Measurements from ENCODE around the gene PEX5L. TPM values are rescaled to one million over a fixed set of nuclear protein-coding genes. Genes with fewer than 3 reads are reported as not detected.

The PEX5L gene
- total RNA-seq, 4 donors from 2014 or later = 7.9 TPM; not detected in 3

DNA sequence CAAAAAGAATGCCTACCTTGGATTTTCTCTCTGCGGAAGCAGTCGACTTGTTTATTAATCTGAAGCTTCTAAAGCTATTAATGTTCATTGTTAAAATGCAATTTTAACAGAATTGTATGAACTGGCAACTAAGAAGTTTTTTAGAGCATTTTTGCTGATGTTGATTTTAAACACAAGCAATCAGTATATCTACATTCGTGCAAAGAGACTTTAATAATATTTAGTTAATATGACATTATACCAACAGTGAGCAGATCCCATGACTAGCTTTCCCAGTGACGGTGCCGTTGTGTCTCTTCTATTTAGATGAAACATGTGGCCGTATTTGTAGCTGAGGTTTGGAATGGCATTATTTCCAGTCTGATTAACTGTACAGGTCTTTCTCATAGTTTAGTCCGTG is 88.0 kb downstream of the PEX5L start:
- TF ChIP-seq EP300 (IDR thresholded peaks at IDR 0.05) (no peak), POLR2AphosphoS5 (IDR thresholded peaks at IDR 0.05) (no peak), POLR2A (IDR thresholded peaks at IDR 0.05) (no peak)
- TF ChIP-seq, protein P1, sequence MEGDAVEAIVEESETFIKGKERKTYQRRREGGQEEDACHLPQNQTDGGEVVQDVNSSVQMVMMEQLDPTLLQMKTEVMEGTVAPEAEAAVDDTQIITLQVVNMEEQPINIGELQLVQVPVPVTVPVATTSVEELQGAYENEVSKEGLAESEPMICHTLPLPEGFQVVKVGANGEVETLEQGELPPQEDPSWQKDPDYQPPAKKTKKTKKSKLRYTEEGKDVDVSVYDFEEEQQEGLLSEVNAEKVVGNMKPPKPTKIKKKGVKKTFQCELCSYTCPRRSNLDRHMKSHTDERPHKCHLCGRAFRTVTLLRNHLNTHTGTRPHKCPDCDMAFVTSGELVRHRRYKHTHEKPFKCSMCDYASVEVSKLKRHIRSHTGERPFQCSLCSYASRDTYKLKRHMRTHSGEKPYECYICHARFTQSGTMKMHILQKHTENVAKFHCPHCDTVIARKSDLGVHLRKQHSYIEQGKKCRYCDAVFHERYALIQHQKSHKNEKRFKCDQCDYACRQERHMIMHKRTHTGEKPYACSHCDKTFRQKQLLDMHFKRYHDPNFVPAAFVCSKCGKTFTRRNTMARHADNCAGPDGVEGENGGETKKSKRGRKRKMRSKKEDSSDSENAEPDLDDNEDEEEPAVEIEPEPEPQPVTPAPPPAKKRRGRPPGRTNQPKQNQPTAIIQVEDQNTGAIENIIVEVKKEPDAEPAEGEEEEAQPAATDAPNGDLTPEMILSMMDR (IDR thresholded peaks at IDR 0.05) = no peak
- no peak for ATAC-seq
- 24 to 33% methylated on average over 7 of the region's 7 CpGs for WGBS, 2 donors (ENCODE audit: low coverage in 1 of 2)
- Histone ChIP-seq H3K27ac (no peak overlapping the region), H3K4me1 (no peaks in the 10 kb centered on the region), H3K9me3 (no peaks in the 10 kb centered on the region), H3K36me3 (no peaks in the 10 kb centered on the region), H3K27me3 (peaks cover 9% of the 10 kb centered on the region), H3K4me3 (no peak overlapping the region)

DNA sequence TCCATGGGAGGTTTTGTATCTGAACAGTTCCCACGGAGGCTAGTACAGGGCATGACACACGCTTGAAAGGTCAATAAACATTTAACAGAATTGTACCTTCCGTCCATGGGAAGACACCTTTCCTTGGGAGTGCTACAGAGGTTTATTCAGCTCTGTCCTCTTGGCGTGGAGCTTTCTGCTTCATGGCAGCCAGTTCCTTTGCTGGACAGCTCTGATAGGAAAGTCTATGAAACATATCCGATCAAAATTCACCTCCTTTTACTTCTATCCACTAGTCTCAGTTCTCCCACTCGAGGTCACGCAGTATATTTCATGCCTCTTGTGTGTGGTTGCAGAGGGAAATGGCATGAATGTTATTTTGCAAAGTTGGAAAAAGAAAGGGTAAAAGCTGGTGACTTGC is 91.2 kb downstream of the PEX5L start:
- peaks cover 0 to 7% (median 0%) of the 10 kb centered on the region in 3 donors for H3K4me1 ChIP-seq
- no peak for ATAC-seq
- H3K9me3 ChIP-seq = no peaks in the 10 kb centered on the region
- H3K4me3 ChIP-seq = no peak overlapping the region
- 62 to 76% methylated on average over 5 to 6 of the region's 7 CpGs for WGBS, 2 donors (ENCODE audit: low coverage in 1 of 2)
- TF ChIP-seq, protein P1 (IDR thresholded peaks at IDR 0.05) = no peak
- TF ChIP-seq POLR2AphosphoS5 (IDR thresholded peaks at IDR 0.05) = no peak
- no peaks in the 10 kb centered on the region for H3K36me3 ChIP-seq
- no peak overlapping the region for H3K27ac ChIP-seq
- H3K27me3 ChIP-seq = peaks cover 10% of the 10 kb centered on the region

DNA sequence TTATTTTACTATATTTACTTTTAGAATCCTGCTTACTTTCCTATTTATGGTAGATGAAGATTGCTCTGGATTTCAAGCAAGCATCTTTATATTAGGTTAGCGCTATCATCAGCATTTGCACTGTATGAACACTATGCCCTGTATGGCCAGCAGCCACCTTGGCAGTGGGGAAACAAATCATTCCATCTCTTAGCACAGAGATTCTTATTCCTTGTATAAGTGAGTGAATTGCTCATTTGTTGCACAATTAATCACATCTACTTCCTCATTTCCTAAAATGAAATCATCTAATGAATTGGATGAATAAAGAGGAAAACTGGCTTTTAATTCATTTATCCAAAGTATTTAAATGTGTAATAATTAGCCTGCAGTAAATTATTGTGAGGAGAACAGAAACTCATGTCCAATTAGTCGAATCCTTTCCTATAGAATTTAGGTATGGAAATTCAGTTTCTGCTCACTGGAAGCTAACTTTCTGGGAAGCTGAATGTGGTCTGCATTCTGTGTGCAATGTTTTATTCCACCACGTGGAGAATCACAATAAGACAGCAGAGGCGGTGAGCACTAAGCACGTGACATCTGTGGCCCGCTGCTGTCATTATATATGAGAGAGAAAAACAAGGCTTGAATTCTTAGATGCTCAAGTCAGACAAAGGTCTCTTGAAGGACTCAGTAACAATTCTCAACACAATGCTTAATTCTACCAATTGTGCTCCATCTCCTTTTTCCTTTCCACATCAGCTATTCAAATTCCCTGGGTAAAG is 93.4 kb downstream of the PEX5L start:
- H3K4me3 ChIP-seq = no peak overlapping the region
- no peak overlapping the region for H3K27ac ChIP-seq
- no peaks in the 10 kb centered on the region for H3K36me3 ChIP-seq
- 63 to 88% methylated on average over 3 of the region's 6 CpGs for WGBS, 2 donors (ENCODE audit: low coverage in 1 of 2)
- ATAC-seq = no peak
- TF ChIP-seq POLR2A (IDR thresholded peaks at IDR 0.05) (no peak), POLR2AphosphoS5 (IDR thresholded peaks at IDR 0.05) (no peak), EP300 (IDR thresholded peaks at IDR 0.05) (no peak)
- TF ChIP-seq, protein P1 (IDR thresholded peaks at IDR 0.05) = no peak
- H3K9me3 ChIP-seq = no peaks in the 10 kb centered on the region
- H3K4me1 ChIP-seq = peaks cover 0 to 7% (median 0%) of the 10 kb centered on the region in 3 donors
- H3K27me3 ChIP-seq = peaks cover 10% of the 10 kb centered on the region

- no peak for ATAC-seq
- H3K36me3 ChIP-seq = no peaks in the 10 kb centered on the region
- no peaks in the 10 kb centered on the region for H3K9me3 ChIP-seq
- H3K27me3 ChIP-seq = peaks cover 10% of the 10 kb centered on the region
- 68 to 76% methylated on average over 6 of the region's 11 CpGs for WGBS, 2 donors (ENCODE audit: low coverage in 1 of 2)
- peaks cover 0 to 7% (median 0%) of the 10 kb centered on the region in 3 donors for H3K4me1 ChIP-seq
- no peak overlapping the region for H3K27ac ChIP-seq
- TF ChIP-seq, protein P1 (IDR thresholded peaks at IDR 0.05) = no peak
- H3K4me3 ChIP-seq = peak overlapping the region in 1 of 2 donors; percentile 26
These were observed 94.1 kb downstream of the PEX5L start for GRCh38 chr3:179942553-179943075.

GRCh38 chr3:179935710-179936109 is 101.0 kb downstream of the PEX5L start:
- H3K27me3 ChIP-seq = no peaks in the 10 kb centered on the region
- H3K4me1 ChIP-seq = no peaks in the 10 kb centered on the region
- H3K9me3 ChIP-seq = no peaks in the 10 kb centered on the region
- H3K27ac ChIP-seq = no peak overlapping the region
- no peak overlapping the region for H3K4me3 ChIP-seq
- ATAC-seq = no peak
- whole genome bisulfite sequencing, 2 donors (ENCODE audit: low coverage in 1 of 2) = 52% methylated on average over 2 of the region's 2 CpGs; no CpG with 5 or more reads in 1 of the 2 donors
- H3K36me3 ChIP-seq = no peaks in the 10 kb centered on the region
- TF ChIP-seq POLR2A (IDR thresholded peaks at IDR 0.05) = no peak
- no peak for TF ChIP-seq EP300 (IDR thresholded peaks at IDR 0.05)
- no peak for TF ChIP-seq POLR2AphosphoS5 (IDR thresholded peaks at IDR 0.05)
- TF ChIP-seq, protein P1 (IDR thresholded peaks at IDR 0.05) = no peak

Measured in gastroesophageal sphincter (tissue), 4 donors.